ENCODE data around the gene TSHZ3.

DNA sequence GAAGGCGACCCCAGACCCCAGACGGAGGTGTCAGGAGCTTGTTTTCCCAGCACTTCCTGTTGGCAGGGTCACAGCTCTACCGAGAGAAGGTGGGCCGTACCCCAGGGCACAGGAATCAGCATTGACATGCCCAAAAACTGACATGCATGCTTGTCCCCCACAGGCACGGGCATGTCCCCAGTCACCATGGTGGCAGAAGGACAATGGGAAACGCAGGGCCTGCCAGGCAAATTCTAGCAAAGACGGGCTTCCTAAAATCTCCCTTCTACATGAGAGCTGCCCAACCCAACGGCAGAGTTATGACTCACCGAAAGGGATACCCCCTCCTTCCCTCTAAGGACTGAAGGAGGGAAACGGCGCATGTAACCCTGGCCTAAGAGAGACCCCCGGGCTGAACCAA lies 18.5 kb downstream of the TSHZ3 start:
- TF ChIP-seq CTCF (IDR thresholded peaks at IDR 0.05) (no peak), POLR2A (IDR thresholded peaks at IDR 0.05) (no peak)

Data from lower leg skin (tissue), 3 donors.